Lung (tissue), 12 donors: ENCODE data around the gene DENND1A. TPM values are rescaled to one million over a fixed set of nuclear protein-coding genes. Genes with fewer than 3 reads are reported as not detected.

Source experiments
- ATAC-seq: fragments of 200-7000 bp; cut with Tn5 transposase; one replicate; pipeline ENCODE4 v1.9.1; 2020; ENCODE audit warnings: moderate number of reproducible peaks; ENCODE audit not compliant: insufficient read depth, low FRiP score
- DNase-seq, 3 donors: peaks; one replicate each; pipeline ENCODE4 v3.0.0-alpha.2; 2013 to 2017
- H3K27ac ChIP-seq, 2 donors: one replicate each; pipeline ENCODE4 v1.5.1; 2013; ENCODE audit warnings: mild to moderate bottlenecking in 2 of 2, moderate library complexity in 2 of 2, control low read depth in 1 of 2, inconsistent platforms in 1 of 2, low read depth in 1 of 2, low read length in 1 of 2
- H3K27me3 ChIP-seq, 3 donors: one replicate each; pipeline ENCODE4 v1.5.1; 2013; ENCODE audit warnings: low read length in 2 of 3; ENCODE audit not compliant: control insufficient read depth in 3 of 3, insufficient read depth in 3 of 3
- H3K36me3 ChIP-seq, 4 donors: one replicate each; pipeline ENCODE4 v1.5.1; 2013; ENCODE audit warnings: low read length in 4 of 4, mild to moderate bottlenecking in 1 of 4, moderate library complexity in 1 of 4; ENCODE audit not compliant: control insufficient read depth in 4 of 4, insufficient read depth in 4 of 4
- H3K4me1 ChIP-seq, 5 donors: one replicate each; pipeline ENCODE4 v1.5.1; 2013; ENCODE audit warnings: low read length in 5 of 5, mild to moderate bottlenecking in 2 of 5, moderate library complexity in 1 of 5; ENCODE audit not compliant: control insufficient read depth in 5 of 5, insufficient read depth in 5 of 5
- H3K4me3 ChIP-seq: one replicate; pipeline ENCODE4 v1.5.1; 2013; ENCODE audit warnings: mild to moderate bottlenecking, control low read depth, moderate library complexity
- H3K9ac ChIP-seq, 2 donors: one replicate each; pipeline ENCODE4 v1.5.1; 2013; ENCODE audit warnings: low read length in 2 of 2, control low read depth in 1 of 2; ENCODE audit not compliant: insufficient read depth in 1 of 2
- H3K9me3 ChIP-seq, 4 donors: one replicate each; pipeline ENCODE4 v1.5.1; 2013; ENCODE audit warnings: low read length in 3 of 4, mild to moderate bottlenecking in 1 of 4, moderate library complexity in 1 of 4; ENCODE audit not compliant: control insufficient read depth in 4 of 4, insufficient read depth in 3 of 4
- WGBS, 2 donors: extraction: QIAGEN DNeasy Blood & Tissue Kit; methylation state at CpG; one replicate each; pipeline ENCODE4 v1.1.7; 2013; 5-methylcytosine and 5-hydroxymethylcytosine counted together
- polyA plus RNA-seq, 2 donors: library from polyadenylated mRNA; stranded (reverse); fragments of 200-250 nt; gene quantifications; one replicate each; pipeline ENCODE4 v1.2.1, GENCODE V29; 2013
- total RNA-seq, 2 donors: library from RNA; depleted of rRNA in 1 of 2; stranded (reverse); fragments of >200 nt in 1 of 2; gene quantifications; one replicate each; pipeline ENCODE4 v1.2.1, GENCODE V29; 2014 to 2021
- TF ChIP-seq, protein P1 (sequence below): IDR thresholded peaks from 2 replicates; pipeline ENCODE4 v1.5.1; 2012; ENCODE audit warnings: mild to moderate bottlenecking; ENCODE audit errors: control extremely low read depth, extremely low read depth
- donor health status: control.
- donor health status: control.
- donor health status: Bipolar disorder and iron deficiency.
- donor health status: healthy.
- donor health status: DM: yes; HTN: yes; CAD: no.

Gene DENND1A
- total and polyA plus RNA-seq, 4 donors = 5.7 to 29.8 (median 14.5) TPM

DNA sequence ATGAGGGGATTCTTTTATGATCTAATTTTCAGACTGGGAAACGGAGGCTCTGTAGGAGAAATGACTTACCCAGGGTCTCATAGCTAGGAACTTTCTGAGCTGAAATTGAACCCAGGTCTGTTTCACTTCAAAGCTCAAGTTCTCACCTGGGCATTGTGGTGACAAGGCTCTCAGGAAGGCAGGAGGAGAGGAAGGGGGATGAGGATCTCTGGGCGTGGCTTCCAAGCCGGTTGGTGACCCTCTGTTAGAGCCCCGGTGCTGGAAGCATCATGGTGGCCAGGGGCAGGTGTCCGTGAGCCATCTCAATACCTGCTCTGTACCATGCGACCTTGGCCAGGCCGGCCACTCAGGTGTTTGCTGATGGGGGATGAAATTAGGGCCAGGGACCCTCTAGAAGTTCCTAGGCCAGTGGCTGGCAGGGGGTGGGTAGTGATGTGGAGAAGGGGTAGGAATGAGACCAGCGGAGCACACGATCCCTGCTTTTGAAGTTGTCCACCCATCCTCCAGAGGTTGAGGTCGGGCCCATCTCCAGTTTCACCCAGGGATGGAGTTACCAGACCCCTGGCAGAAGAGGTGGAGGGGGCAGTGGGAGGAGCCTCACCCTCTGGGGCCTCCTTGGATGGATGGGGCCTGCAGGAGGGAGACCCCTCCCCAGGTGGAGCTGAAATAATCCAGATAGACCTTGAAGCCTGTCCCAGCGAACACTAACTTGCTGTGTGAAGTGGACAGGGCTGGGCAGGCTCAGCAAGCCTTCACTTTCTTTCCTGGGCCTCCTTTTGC is 568.0 kb downstream of the DENND1A start:
- ATAC-seq (no peak), DNase-seq (no peak)
- no peak overlapping the region for H3K4me3 ChIP-seq
- H3K4me1 ChIP-seq = peaks cover 0 to 15% (median 5%) of the 10 kb centered on the region in 5 donors
- H3K36me3 ChIP-seq = no peaks in the 10 kb centered on the region
- no peak overlapping the region for H3K27ac ChIP-seq
- peaks cover 0 to 2% (median 0%) of the 10 kb centered on the region in 3 donors for H3K27me3 ChIP-seq
- WGBS, 2 donors = 70 to 80% methylated on average over 11 of the region's 11 CpGs
- TF ChIP-seq, protein P1, sequence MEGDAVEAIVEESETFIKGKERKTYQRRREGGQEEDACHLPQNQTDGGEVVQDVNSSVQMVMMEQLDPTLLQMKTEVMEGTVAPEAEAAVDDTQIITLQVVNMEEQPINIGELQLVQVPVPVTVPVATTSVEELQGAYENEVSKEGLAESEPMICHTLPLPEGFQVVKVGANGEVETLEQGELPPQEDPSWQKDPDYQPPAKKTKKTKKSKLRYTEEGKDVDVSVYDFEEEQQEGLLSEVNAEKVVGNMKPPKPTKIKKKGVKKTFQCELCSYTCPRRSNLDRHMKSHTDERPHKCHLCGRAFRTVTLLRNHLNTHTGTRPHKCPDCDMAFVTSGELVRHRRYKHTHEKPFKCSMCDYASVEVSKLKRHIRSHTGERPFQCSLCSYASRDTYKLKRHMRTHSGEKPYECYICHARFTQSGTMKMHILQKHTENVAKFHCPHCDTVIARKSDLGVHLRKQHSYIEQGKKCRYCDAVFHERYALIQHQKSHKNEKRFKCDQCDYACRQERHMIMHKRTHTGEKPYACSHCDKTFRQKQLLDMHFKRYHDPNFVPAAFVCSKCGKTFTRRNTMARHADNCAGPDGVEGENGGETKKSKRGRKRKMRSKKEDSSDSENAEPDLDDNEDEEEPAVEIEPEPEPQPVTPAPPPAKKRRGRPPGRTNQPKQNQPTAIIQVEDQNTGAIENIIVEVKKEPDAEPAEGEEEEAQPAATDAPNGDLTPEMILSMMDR = no peak
- no peaks in the 10 kb centered on the region for H3K9me3 ChIP-seq
- no peak overlapping the region for H3K9ac ChIP-seq

DNA sequence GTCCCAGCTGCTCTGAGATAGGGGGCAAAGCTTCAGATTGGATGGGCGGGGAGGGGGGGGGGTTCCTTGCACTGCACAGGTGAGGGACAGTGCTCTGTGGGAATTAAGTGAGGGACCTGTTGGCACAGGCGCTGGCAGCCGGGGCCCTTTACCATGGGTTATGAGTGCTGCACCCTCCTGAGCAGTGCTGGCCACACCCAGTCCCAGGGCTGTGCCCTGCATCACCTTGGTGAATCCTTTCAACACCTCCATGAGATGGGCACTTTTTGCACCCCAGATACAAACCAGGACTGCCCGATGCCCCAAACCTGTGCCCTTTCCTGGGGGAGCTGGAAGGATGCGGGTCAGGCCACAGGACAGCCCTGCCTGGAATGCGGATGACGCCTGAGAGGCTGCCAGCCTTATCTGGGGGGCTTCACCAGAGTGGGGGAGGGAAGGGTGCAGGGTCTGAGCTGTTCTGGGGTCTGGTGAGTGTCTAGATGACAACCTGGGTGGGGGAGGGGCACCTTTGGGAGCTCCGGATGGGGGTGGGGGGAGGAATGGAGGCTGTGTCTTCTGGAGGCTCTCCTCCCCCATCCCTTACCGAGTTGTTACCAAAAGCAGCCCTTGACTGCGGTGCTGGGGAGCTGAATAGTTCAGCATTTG is 568.7 kb downstream of the DENND1A start:
- Histone ChIP-seq H3K4me1 (peaks cover 0 to 15% (median 5%) of the 10 kb centered on the region in 5 donors), H3K36me3 (no peaks in the 10 kb centered on the region), H3K9ac (no peak overlapping the region), H3K9me3 (no peaks in the 10 kb centered on the region), H3K27me3 (peaks cover 0 to 2% (median 0%) of the 10 kb centered on the region in 3 donors), H3K27ac (no peak overlapping the region), H3K4me3 (no peak overlapping the region)
- 62 to 70% methylated on average over 10 of the region's 10 CpGs for WGBS, 2 donors
- ATAC-seq = no peak
- DNase-seq = no peak
- TF ChIP-seq, protein P1 = no peak

DNA sequence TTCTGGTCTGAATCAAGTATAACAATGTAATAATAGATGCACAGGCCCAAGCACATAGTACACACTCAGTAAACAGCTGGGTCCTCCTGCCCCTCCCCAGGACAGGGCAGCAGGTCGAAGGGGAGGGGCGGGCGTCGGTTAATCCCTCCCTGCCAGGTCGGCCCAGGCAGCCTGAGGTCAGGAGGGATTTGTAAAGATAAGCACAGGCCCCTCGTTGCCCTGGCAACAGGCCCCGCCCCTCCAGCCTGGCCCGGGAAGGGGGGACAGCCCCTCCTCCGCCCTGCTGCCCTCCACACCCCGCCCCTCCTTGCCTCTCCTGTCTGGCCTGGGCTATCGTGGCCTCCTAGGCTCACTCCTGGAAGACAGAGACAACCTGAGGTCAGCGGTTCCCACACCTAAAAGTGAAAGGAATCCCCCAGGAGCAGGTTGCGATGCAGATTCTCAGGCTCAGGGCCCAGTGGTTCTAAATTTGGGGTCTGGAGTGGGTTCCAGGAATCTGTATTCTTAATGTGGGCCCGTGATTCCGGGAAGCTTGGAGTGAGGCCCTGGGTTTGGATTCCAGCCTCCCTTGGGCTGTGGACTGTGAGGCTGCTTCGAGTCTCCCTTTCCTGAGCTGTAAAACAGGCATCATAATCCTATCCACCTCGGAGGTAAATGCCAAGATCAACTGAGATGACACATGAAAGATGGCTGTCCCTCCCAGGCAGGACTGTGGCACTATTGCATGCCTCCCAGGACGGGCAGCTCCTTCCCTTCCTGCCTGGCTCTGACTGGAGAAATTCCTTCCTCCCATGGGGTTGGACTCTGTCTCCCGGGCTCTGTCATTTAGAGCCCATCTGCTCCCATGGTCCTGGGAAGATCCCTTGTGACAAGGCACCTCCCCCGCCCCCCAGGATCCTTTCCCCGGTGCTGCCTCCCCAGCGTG is 569.5 kb downstream of the DENND1A start:
- H3K36me3 ChIP-seq = no peaks in the 10 kb centered on the region

More for the DNA sequence above, 569.5 kb downstream of the DENND1A start:
- H3K4me1 ChIP-seq = peaks cover 0 to 15% (median 5%) of the 10 kb centered on the region in 5 donors
- DNase-seq (peak; percentile 58 to 84 (median 58)), ATAC-seq (peak; percentile 5)
- H3K27me3 ChIP-seq = peaks cover 0 to 2% (median 0%) of the 10 kb centered on the region in 3 donors
- no peak overlapping the region for H3K9ac ChIP-seq
- no peak overlapping the region for H3K4me3 ChIP-seq
- no peak overlapping the region for H3K27ac ChIP-seq
- WGBS, 2 donors = 35 to 36% methylated on average over 22 of the region's 22 CpGs
- TF ChIP-seq, protein P1 = no peak
- no peaks in the 10 kb centered on the region for H3K9me3 ChIP-seq
